ENCODE results near the gene DAP3.

GRCh38 chr1:155650231-155650757 is 38.6 kb upstream of the DAP3 start:
- no peak for TF ChIP-seq CTCF (IDR thresholded peaks at IDR 0.05)
- no peak for TF ChIP-seq ELF1 (IDR thresholded peaks at IDR 0.05)
- no peak for TF ChIP-seq FOXM1 (IDR thresholded peaks at IDR 0.05; ENCODE audit: low read depth)
- TF ChIP-seq JUND (IDR thresholded peaks at IDR 0.05) = no peak
- TF ChIP-seq REST (IDR thresholded peaks at IDR 0.05; ENCODE audit: low read depth, low read length) = no peak
- no peak for TF ChIP-seq EZH2phosphoT487 (IDR thresholded peaks at IDR 0.05; ENCODE audit: borderline replicate concordance, low read depth)
- TF ChIP-seq TEAD4 (IDR thresholded peaks at IDR 0.05; ENCODE audit: borderline replicate concordance, insufficient read depth) = no peak
- no peak for TF ChIP-seq MAX (IDR thresholded peaks at IDR 0.05; ENCODE audit: low read depth)
- no peak for TF ChIP-seq POLR2AphosphoS5 (IDR thresholded peaks at IDR 0.05; ENCODE audit: low read depth, low read length)
- TF ChIP-seq EP300 (IDR thresholded peaks at IDR 0.05; ENCODE audit: borderline replicate concordance in 1 of 2, low read depth in 1 of 2, low read length in 1 of 2) = no peak
- TF ChIP-seq ZBTB33 (IDR thresholded peaks at IDR 0.05; ENCODE audit: borderline replicate concordance, low read depth) = no peak
- TF ChIP-seq TAF1 (IDR thresholded peaks at IDR 0.05; ENCODE audit: borderline replicate concordance, low read depth, low read length) = no peak
- no peak for TF ChIP-seq SMC3 (IDR thresholded peaks at IDR 0.05; ENCODE audit: low read depth, low read length)
